Prostate gland (tissue), 2 donors: ENCODE data around the gene ST3GAL2. TPM values are rescaled to one million over a fixed set of nuclear protein-coding genes. Genes with fewer than 3 reads are reported as not detected.

Source experiments
- DNase-seq: peaks from one replicate; pipeline ENCODE4 v3.0.0-alpha.2; 2019; ENCODE audit warnings: low spot score
- H3K27ac ChIP-seq, 2 donors: fragments of 200-600 bp; sonication (generic); 2 replicates each; pipeline ENCODE4 v1.5.1; 2017 to 2019
- H3K27me3 ChIP-seq: fragments of 200-600 bp; sonication (generic); replicated peaks from 2 replicates; pipeline ENCODE4 v1.5.1; 2019; ENCODE audit not compliant: insufficient read depth
- H3K36me3 ChIP-seq, 2 donors: fragments of 200-600 bp; sonication (generic); 1 replicate in 1 of 2; 2 replicates in 1 of 2; pipeline versions ENCODE4 v1.5.1 to v1.8.1; 2017 to 2019
- H3K4me1 ChIP-seq: fragments of 200-600 bp; sonication (generic); replicated peaks from 2 replicates; pipeline ENCODE4 v1.5.1; 2019
- H3K4me3 ChIP-seq, 2 donors: fragments of 200-600 bp; sonication (generic); 2 replicates each; pipeline ENCODE4 v1.5.1; 2017 to 2019
- H3K9me3 ChIP-seq: fragments of 200-600 bp; sonication (generic); 2 replicates; pipeline ENCODE4 v1.5.1; 2017
- POLR2A ChIP-seq: fragments of 450-650 bp; IDR thresholded peaks from one replicate; pipeline ENCODE4 v1.6.1; 2016; ENCODE audit warnings: antibody characterized with exemption, mild to moderate bottlenecking
- POLR2AphosphoS5 ChIP-seq: sonication (generic); formaldehyde crosslinking; IDR thresholded peaks from one replicate; pipeline ENCODE4 v1.6.1; 2017; ENCODE audit warnings: antibody characterized with exemption
- WGBS: methylation state at CpG from one replicate; pipeline ENCODE4 v1.1.5; 2018; 5-methylcytosine and 5-hydroxymethylcytosine counted together
- intact Hi-C: fragments of 100-400 bp; cut with DNase I; formaldehyde crosslinking; loops from one replicate; pipeline ENCODE4 v1.14.2; 2022
- total RNA-seq, 2 donors: library from RNA; depleted of rRNA; stranded (reverse); fragments of >200 nt; gene quantifications; one replicate each; pipeline ENCODE4 v1.1.0, GENCODE V29; 2016
- TF ChIP-seq, protein P1 (sequence below), 4 experiments: fragments of 200-600 bp in 2 of 4; fragments of 450-650 bp in 2 of 4; sonication (generic) in 2 of 4; IDR thresholded peaks; 1 replicate in 3 of 4; 2 replicates in 1 of 4; pipeline ENCODE4 v1.5.1; 2016 to 2019; ENCODE audit warnings: antibody characterized with exemption in 4 of 4, mild to moderate bottlenecking in 2 of 4, moderate library complexity in 2 of 4

Gene ST3GAL2
- total RNA-seq, 2 donors from 2014 or later, result 8.7 to 54.5 TPM

DNA sequence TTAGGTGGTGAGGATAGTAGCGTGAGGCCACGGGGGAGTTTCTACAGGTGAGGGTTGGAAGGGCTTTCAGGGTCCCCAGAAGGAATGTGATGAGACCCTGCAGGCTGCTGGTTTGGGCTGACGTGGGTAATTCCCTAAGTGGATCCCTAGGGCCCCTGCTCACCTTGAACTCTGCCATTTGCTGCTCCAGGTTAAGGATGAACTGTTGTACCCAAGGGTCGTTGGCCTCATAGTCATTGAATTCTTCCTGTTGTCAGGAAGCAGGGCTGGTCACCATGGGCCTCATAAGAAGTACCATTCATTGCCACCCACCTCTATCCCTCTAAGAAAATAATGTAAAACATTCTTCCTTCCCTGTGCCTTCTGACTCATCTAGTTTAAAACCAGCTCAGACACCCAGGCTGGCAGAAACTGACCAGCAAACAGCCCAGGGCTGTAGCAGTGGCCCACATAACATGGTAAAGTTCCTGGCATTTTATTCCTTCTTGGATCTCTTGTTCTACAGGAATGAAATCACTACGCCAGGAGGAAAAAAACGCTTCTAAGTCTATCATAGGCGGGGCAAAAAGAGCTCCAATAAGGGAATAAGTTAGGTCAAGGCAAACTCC, 43.1 kb upstream of the ST3GAL2 start:
- Histone ChIP-seq H3K36me3 (peaks cover 2 to 16% of the 10 kb centered on the region in 2 donors), H3K27ac (no peak overlapping the region), H3K27me3 (no peaks in the 10 kb centered on the region), H3K9me3 (no peaks in the 10 kb centered on the region), H3K4me3 (no peak overlapping the region), H3K4me1 (no peaks in the 10 kb centered on the region)
- 90% methylated on average over 7 of the region's 7 CpGs for WGBS
- DNase-seq, result no peak
- intact Hi-C loops, result no loop called here
- TF ChIP-seq POLR2AphosphoS5 (no peak), POLR2A (no peak)
- TF ChIP-seq, protein P1, sequence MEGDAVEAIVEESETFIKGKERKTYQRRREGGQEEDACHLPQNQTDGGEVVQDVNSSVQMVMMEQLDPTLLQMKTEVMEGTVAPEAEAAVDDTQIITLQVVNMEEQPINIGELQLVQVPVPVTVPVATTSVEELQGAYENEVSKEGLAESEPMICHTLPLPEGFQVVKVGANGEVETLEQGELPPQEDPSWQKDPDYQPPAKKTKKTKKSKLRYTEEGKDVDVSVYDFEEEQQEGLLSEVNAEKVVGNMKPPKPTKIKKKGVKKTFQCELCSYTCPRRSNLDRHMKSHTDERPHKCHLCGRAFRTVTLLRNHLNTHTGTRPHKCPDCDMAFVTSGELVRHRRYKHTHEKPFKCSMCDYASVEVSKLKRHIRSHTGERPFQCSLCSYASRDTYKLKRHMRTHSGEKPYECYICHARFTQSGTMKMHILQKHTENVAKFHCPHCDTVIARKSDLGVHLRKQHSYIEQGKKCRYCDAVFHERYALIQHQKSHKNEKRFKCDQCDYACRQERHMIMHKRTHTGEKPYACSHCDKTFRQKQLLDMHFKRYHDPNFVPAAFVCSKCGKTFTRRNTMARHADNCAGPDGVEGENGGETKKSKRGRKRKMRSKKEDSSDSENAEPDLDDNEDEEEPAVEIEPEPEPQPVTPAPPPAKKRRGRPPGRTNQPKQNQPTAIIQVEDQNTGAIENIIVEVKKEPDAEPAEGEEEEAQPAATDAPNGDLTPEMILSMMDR (IDR thresholded peaks at IDR 0.05), result no peak

DNA sequence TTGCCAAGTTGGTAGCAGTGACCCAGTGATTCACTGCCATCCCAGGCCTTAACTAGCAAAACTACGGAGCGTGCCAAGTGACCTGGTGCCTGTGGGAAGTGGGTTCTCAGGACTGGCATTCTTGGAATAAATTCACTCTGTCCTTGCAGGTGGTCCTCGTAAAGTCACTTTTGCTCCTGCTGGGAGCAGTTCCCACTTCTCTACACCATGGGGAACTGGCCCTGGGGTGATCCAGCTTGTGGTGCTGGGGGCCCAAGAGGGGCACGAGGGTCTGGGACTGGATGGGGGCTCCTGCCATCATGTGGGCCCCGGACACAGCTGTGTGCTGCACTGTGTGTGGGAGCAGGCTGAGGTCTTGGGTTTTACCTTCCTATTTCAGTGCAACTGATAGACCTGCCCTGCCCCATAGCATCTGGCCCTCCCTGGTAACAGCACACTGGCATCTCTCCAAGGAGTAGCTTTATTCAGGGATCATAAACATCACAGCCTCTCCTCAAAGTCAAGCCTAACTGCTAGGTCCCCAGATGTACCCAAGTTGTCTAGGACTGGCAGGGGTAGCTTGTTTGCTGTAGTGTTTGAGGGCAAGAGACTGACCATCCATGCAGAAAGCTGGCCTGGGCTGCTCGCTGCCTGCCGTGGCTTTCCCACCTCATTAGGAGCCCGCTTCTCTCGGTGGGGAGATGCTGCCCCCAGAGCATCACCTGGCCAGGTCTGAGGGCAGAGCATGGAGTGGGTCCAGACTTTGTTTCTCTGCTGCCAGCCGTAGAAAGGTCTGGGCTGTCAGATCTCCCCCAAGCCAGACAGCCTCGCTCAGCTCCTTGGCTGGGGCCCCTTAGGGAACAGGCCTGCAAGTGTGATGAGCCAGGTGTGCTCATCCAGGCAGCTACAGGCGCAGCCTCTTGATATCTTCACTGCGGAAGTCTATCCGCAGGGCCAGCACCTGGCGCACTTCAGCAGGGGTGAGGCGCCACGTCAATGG, 41.5 kb upstream of the ST3GAL2 start:
- 83% methylated on average over 14 of the region's 17 CpGs for WGBS
- no peak for DNase-seq
- no peaks in the 10 kb centered on the region for H3K4me1 ChIP-seq
- intact Hi-C loops, result no loop called here
- peaks cover 2 to 16% of the 10 kb centered on the region in 2 donors for H3K36me3 ChIP-seq
- no peaks in the 10 kb centered on the region for H3K9me3 ChIP-seq
- H3K27ac ChIP-seq, result no peak overlapping the region
- H3K4me3 ChIP-seq, result no peak overlapping the region
- TF ChIP-seq POLR2A, result no peak
- no peak for TF ChIP-seq POLR2AphosphoS5
- TF ChIP-seq, protein P1 (IDR thresholded peaks at IDR 0.05), result no peak
- H3K27me3 ChIP-seq, result no peaks in the 10 kb centered on the region

DNA sequence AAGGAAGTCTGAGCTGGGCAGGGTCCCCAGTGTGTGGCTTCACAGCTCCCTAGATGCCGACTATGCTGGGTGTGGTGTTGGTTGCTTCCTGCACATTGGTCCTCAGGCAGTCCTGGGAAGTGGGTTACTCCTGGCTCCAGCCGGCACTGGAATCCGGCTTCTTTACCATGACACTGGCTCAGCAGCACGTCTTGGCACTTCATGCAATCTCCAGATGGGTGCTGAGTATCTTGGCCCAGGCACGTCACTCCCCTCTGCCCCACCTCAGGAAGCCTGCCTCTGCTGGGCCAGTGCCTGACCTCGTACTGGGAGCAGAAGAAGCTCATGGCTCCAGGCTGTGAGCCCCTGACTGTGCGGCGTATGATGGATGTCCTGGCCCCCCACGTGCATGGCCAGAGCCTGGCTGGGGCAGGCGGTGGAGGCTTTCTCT, 40.0 kb upstream of the ST3GAL2 start:
- H3K9me3 ChIP-seq, result no peaks in the 10 kb centered on the region
- H3K4me1 ChIP-seq, result no peaks in the 10 kb centered on the region
- intact Hi-C loops, result no loop called here
- H3K4me3 ChIP-seq, result no peak overlapping the region
- H3K27me3 ChIP-seq, result no peaks in the 10 kb centered on the region
- TF ChIP-seq, protein P1 (IDR thresholded peaks at IDR 0.05), result no peak
- TF ChIP-seq POLR2AphosphoS5, result no peak
- H3K36me3 ChIP-seq, result peaks cover 2 to 16% of the 10 kb centered on the region in 2 donors
- WGBS, result 50% methylated on average over 10 of the region's 10 CpGs
- no peak overlapping the region for H3K27ac ChIP-seq
- no peak for DNase-seq

DNA sequence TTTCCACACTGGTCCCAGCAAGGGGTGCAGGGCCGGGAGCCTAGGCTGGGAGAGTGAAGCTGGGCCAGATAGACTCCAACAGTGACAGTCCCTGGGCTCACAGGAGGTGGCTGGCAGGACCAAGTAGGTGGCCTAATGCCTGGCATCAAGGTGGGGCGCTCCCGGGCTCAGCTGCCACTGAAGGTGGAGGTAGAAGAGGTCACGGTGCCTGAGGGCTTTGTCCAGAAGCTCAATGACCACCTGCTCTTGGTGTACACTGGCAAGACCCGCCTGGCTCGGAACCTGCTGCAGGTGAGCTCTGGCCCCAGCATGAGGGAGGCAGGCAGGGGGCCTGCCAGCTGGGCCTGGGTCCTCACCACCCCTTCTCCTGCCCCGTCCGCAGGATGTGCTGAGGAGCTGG, 39.3 kb upstream of the ST3GAL2 start:
- Histone ChIP-seq H3K4me1 (no peaks in the 10 kb centered on the region), H3K36me3 (peaks cover 5 to 16% of the 10 kb centered on the region in 2 donors), H3K27me3 (no peaks in the 10 kb centered on the region), H3K27ac (no peak overlapping the region), H3K4me3 (no peak overlapping the region), H3K9me3 (no peaks in the 10 kb centered on the region)
- intact Hi-C loops, result no loop called here
- TF ChIP-seq POLR2AphosphoS5, result no peak
- no peak for TF ChIP-seq POLR2A
- TF ChIP-seq, protein P1 (IDR thresholded peaks at IDR 0.05), result no peak
- DNase-seq, result no peak
- WGBS, result 87% methylated on average over 8 of the region's 8 CpGs
